Trophoblast cell (in vitro differentiated cells and primary cell): ENCODE measurements around the gene LEPROT.

Experiments
- DNase-seq, 2 donors: peaks; one replicate each; pipeline ENCODE4 v3.0.0-alpha.2; 2016
- H2AFZ ChIP-seq: 2 replicates; pipeline ENCODE4 v1.6.1; 2013; ENCODE audit warnings: low read length, moderate library complexity, mild to moderate bottlenecking; ENCODE audit not compliant: insufficient read depth, poor library complexity
- H2AK5ac ChIP-seq: 2 replicates; pipeline ENCODE4 v1.6.1; 2013; ENCODE audit warnings: mild to moderate bottlenecking, low read length
- H2BK120ac ChIP-seq: 2 replicates; pipeline ENCODE4 v1.6.1; 2013; ENCODE audit warnings: low read length, mild to moderate bottlenecking, moderate library complexity; ENCODE audit not compliant: insufficient read depth, poor library complexity
- H2BK12ac ChIP-seq: 2 replicates; pipeline ENCODE4 v1.6.1; 2013; ENCODE audit warnings: mild to moderate bottlenecking, low read length, moderate library complexity
- H2BK5ac ChIP-seq: 2 replicates; pipeline ENCODE4 v1.6.1; 2013; ENCODE audit warnings: low read length, low read depth, moderate library complexity, mild to moderate bottlenecking; ENCODE audit not compliant: poor library complexity
- H3K14ac ChIP-seq: 2 replicates; pipeline ENCODE4 v1.6.1; 2013; ENCODE audit warnings: mild to moderate bottlenecking, low read length
- H3K18ac ChIP-seq: 2 replicates; pipeline ENCODE4 v1.6.1; 2013; ENCODE audit warnings: mild to moderate bottlenecking, low read length
- H3K23ac ChIP-seq: 2 replicates; pipeline ENCODE4 v1.6.1; 2013; ENCODE audit warnings: low read length
- H3K27ac ChIP-seq: 2 replicates; pipeline ENCODE4 v1.5.1; 2013; ENCODE audit warnings: low read depth, mild to moderate bottlenecking, inconsistent platforms, low read length, moderate library complexity
- H3K27me3 ChIP-seq: 2 replicates; pipeline ENCODE4 v1.6.1; 2013; ENCODE audit warnings: inconsistent platforms, mild to moderate bottlenecking, low read length, moderate library complexity; ENCODE audit not compliant: insufficient read depth
- H3K36me3 ChIP-seq, 2 experiments: 1 replicate in 1 of 2; 2 replicates in 1 of 2; pipeline ENCODE4 v1.6.1; 2013; ENCODE audit warnings: low read length in 2 of 2, mild to moderate bottlenecking in 2 of 2, moderate library complexity in 1 of 2; ENCODE audit not compliant: insufficient read depth in 2 of 2, control insufficient read depth in 1 of 2
- H3K4ac ChIP-seq: 2 replicates; pipeline ENCODE4 v1.6.1; 2013; ENCODE audit warnings: low read depth, mild to moderate bottlenecking, low read length, moderate library complexity
- H3K4me1 ChIP-seq, 2 experiments: 1 replicate in 1 of 2; 2 replicates in 1 of 2; pipeline ENCODE4 v1.6.1; 2013; ENCODE audit warnings: low read length in 2 of 2, mild to moderate bottlenecking in 2 of 2, moderate library complexity in 1 of 2; ENCODE audit not compliant: insufficient read depth in 2 of 2, control insufficient read depth in 1 of 2
- H3K4me2 ChIP-seq: 2 replicates; pipeline ENCODE4 v1.6.1; 2013; ENCODE audit warnings: inconsistent platforms, mild to moderate bottlenecking, low read length, moderate library complexity
- H3K4me3 ChIP-seq: 2 replicates; pipeline ENCODE4 v1.5.1; 2013; ENCODE audit warnings: mild to moderate bottlenecking, low read depth, low read length, inconsistent platforms
- H3K79me1 ChIP-seq: one replicate; pipeline ENCODE4 v1.6.1; 2013; ENCODE audit warnings: low read length
- H3K79me2 ChIP-seq: 2 replicates; pipeline ENCODE4 v1.6.1; 2013; ENCODE audit warnings: low read length, mild to moderate bottlenecking; ENCODE audit not compliant: control insufficient read depth, insufficient read depth, poor library complexity
- H3K9ac ChIP-seq: 2 replicates; pipeline ENCODE4 v1.6.1; 2013; ENCODE audit warnings: mild to moderate bottlenecking, low read length
- H3K9me3 ChIP-seq: 2 replicates; pipeline ENCODE4 v1.6.1; 2013; ENCODE audit warnings: low read depth, mild to moderate bottlenecking, control low read depth, inconsistent platforms, low read length; ENCODE audit not compliant: insufficient read depth
- H4K12ac ChIP-seq: 2 replicates; pipeline ENCODE4 v1.6.1; 2013; ENCODE audit warnings: low read depth, mild to moderate bottlenecking, low read length, moderate library complexity
- H4K8ac ChIP-seq: 2 replicates; pipeline ENCODE4 v1.6.1; 2013; ENCODE audit warnings: low read depth, mild to moderate bottlenecking, low read length, moderate library complexity
- H4K91ac ChIP-seq: one replicate; pipeline ENCODE4 v1.6.1; 2013; ENCODE audit warnings: low read depth, mild to moderate bottlenecking, low read length, moderate library complexity
- WGBS: extraction: QIAGEN DNeasy Blood & Tissue Kit; methylation state at CpG from one replicate; pipeline ENCODE4 v1.1.7; 2013; ENCODE audit warnings: missing lambda C conversion rate; ENCODE audit not compliant: insufficient read length, insufficient coverage; ENCODE audit errors: extremely low coverage; 5-methylcytosine and 5-hydroxymethylcytosine counted together

LEPROT gene

DNA sequence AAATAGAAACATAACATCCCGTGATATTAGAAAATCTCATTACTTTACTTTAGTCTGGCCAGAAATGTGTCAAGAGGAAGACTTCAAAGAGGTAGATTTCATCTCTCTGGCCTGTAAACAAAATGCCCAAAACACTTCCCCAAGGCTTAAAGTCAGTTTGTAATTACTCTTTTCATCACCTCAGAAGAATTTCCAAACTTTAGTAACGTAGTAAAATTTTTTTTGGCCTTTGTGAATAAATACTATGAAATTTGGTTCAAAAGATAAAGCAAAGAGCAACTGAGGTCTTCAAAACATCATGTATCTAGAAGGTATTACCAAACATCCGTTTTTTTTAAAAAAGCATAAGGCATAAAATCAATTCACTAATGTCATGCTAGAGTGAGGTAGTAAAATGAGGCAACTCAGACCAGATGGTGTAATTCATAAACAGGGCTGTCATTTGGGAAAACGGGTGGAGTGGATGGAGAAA lies 51.4 kb downstream of the LEPROT start:
- Histone ChIP-seq H2AFZ (no peak overlapping the region), H3K9me3 (peaks cover 2% of the 10 kb centered on the region), H3K4me3 (no peak overlapping the region), H2BK120ac (no peak overlapping the region), H3K79me1 (no peaks in the 10 kb centered on the region), H3K4me1 (peaks cover 0 to 6% of the 10 kb centered on the region in 2 experiments), H3K36me3 (no peaks in the 10 kb centered on the region), H3K14ac (no peak overlapping the region), H3K23ac (no peak overlapping the region), H4K91ac (no peak overlapping the region), H4K12ac (no peak overlapping the region), H3K79me2 (no peaks in the 10 kb centered on the region), H3K27ac (no peak overlapping the region), H2BK5ac (no peak overlapping the region), H3K4me2 (no peak overlapping the region), H2AK5ac (no peak overlapping the region), H2BK12ac (no peak overlapping the region), H3K18ac (no peak overlapping the region), H3K9ac (no peak overlapping the region), H4K8ac (no peak overlapping the region), H3K4ac (no peak overlapping the region), H3K27me3 (no peaks in the 10 kb centered on the region)
- no CpG with 5 or more reads among the region's 4 CpGs for WGBS
- DNase-seq: peak in 1 of 2 donors; percentile 58

DNA sequence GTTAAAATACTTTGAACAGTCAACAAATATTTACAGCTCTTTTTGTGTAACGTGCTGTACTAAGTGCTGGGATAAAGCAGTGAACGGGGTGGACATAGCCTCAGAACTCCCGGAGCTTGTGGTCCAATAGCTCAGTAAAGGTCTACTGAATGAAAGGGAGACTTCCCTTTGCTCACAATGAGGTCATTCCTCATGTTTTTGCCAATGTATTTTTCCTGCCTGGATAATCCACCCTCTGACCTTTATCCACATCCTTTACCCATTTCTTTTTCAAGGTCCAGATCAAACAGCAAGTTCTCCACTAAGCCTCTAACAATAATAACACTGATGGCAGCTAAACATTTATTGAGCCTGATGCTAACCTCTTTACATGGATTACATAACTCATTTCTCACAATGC lies 55.9 kb downstream of the LEPROT start:
- H3K9me3 ChIP-seq: no peaks in the 10 kb centered on the region
- no CpG with 5 or more reads among the region's 3 CpGs for whole genome bisulfite sequencing

DNA sequence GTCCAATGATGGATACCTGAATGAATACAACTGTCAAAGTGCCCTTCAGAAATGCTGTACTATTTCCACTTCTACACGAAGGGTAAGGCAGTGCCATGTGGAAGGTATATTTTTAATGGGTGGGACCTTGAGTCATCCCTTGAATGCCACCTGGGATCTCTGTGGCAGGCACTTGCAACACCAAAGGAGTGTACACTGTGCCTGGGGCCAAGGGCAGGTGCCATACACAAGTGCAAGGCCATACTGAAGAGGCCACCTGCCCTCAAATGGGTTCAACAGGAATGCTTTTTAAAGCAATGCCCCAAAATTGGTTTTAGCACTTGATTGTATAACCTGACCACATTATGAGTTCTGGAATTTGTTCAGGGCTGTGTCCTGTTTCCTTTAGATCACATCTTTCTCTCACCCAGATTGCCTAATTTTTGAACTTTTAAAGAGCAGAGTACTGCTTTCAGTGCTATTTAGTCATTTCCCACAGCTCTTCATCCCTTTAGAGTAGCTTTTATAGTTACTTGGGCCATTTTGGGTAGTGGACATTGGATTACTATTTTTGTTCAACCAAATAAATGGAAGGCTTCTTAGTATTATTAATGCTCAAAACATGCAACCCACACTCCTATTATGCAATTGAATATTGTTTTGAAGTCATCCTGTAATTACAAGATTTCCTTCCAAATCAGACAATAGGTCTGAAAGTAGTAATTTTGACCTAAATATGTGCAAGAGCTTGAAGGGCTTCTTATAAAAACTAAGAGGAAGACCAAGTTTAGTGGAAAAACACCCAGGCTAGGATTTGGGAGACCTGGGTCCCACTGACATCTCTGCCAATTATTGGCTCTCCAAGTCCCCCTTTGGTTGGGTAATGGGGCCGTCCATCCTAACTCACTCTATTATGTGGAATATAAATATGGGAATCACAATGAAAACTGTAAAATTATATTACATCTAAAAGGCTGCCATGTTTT lies 57.2 kb downstream of the LEPROT start:
- Histone ChIP-seq H3K18ac (no peak overlapping the region), H3K4ac (no peak overlapping the region), H4K91ac (no peak overlapping the region), H3K23ac (no peak overlapping the region), H4K8ac (no peak overlapping the region), H3K36me3 (no peaks in the 10 kb centered on the region), H3K9ac (no peak overlapping the region), H3K79me1 (no peaks in the 10 kb centered on the region), H3K4me2 (no peak overlapping the region), H2BK12ac (no peak overlapping the region), H2BK5ac (no peak overlapping the region), H3K14ac (no peak overlapping the region), H2AFZ (no peak overlapping the region), H2AK5ac (no peak overlapping the region), H3K27ac (no peak overlapping the region), H3K27me3 (no peaks in the 10 kb centered on the region), H3K9me3 (no peaks in the 10 kb centered on the region), H3K4me3 (peak overlapping the region; percentile 49), H3K4me1 (no peaks in the 10 kb centered on the region), H3K79me2 (no peaks in the 10 kb centered on the region), H2BK120ac (no peak overlapping the region), H4K12ac (no peak overlapping the region)
- no CpG with 5 or more reads among the region's 2 CpGs for WGBS
- DNase-seq: no peak

More for the DNA sequence above, 55.9 kb downstream of the LEPROT start:
- no peak overlapping the region for H2BK5ac ChIP-seq
- no peak overlapping the region for H3K23ac ChIP-seq
- H4K8ac ChIP-seq: no peak overlapping the region
- no peaks in the 10 kb centered on the region for H3K79me2 ChIP-seq
- H2AK5ac ChIP-seq: no peak overlapping the region
- no peak overlapping the region for H3K4ac ChIP-seq
- H3K4me2 ChIP-seq: no peak overlapping the region
- H3K9ac ChIP-seq: no peak overlapping the region
- H3K4me1 ChIP-seq: no peaks in the 10 kb centered on the region
- no peaks in the 10 kb centered on the region for H3K27me3 ChIP-seq
- no peak overlapping the region for H3K14ac ChIP-seq
- H3K79me1 ChIP-seq: no peaks in the 10 kb centered on the region
- no peak overlapping the region for H3K4me3 ChIP-seq
- no peak overlapping the region for H3K18ac ChIP-seq
- DNase-seq: no peak
- H2BK120ac ChIP-seq: no peak overlapping the region
- H3K27ac ChIP-seq: no peak overlapping the region
- H2AFZ ChIP-seq: no peak overlapping the region
- H2BK12ac ChIP-seq: no peak overlapping the region
- H3K36me3 ChIP-seq: no peaks in the 10 kb centered on the region
- no peak overlapping the region for H4K91ac ChIP-seq
- no peak overlapping the region for H4K12ac ChIP-seq

DNA sequence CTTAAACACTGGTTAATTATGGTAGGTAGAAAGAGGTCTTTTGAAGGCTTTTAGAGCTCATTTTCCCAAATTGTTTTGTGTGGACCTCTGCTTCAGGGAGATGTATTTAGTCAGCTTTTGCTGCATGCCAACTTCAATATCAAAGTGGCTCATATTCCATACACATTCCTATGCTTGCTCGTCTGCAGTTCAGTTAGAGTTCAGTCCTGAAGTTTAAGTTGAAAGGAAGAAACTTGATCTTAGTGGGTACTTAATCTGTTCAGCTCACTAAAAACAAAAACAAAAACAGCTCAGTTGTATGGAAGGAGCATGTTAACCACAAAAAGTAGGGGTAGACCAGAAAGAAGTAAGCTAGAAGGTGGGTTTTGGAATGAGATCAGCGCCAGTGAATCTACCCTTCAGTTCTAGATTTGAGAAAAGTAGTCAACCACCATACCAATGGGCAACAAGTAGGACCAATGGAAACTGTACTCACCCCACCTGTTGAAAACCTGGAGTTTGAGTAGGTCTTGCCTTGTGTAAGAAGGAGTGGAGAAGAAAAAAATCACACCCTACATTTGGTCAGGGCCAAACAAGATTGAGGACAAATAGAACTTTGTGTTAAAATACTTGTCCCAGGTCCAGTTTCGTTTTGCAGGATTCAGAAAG lies 58.0 kb downstream of the LEPROT start:
- H3K4me2 ChIP-seq: no peak overlapping the region
- no peak overlapping the region for H3K4me3 ChIP-seq
- no peak overlapping the region for H2AFZ ChIP-seq
- no peak overlapping the region for H4K91ac ChIP-seq
- no peak overlapping the region for H2BK12ac ChIP-seq
- no peaks in the 10 kb centered on the region for H3K27me3 ChIP-seq
- no peak overlapping the region for H3K14ac ChIP-seq
- H2AK5ac ChIP-seq: no peak overlapping the region
- no peaks in the 10 kb centered on the region for H3K79me2 ChIP-seq
- no peak for DNase-seq
- no peak overlapping the region for H3K18ac ChIP-seq
- H2BK5ac ChIP-seq: no peak overlapping the region
- H3K27ac ChIP-seq: no peak overlapping the region
- no peak overlapping the region for H3K23ac ChIP-seq
- no peak overlapping the region for H3K9ac ChIP-seq
- no peaks in the 10 kb centered on the region for H3K9me3 ChIP-seq
- no peak overlapping the region for H3K4ac ChIP-seq
- no peak overlapping the region for H4K12ac ChIP-seq
- no peaks in the 10 kb centered on the region for H3K79me1 ChIP-seq
- no peak overlapping the region for H4K8ac ChIP-seq
- no peaks in the 10 kb centered on the region for H3K4me1 ChIP-seq
- H3K36me3 ChIP-seq: no peaks in the 10 kb centered on the region
- no peak overlapping the region for H2BK120ac ChIP-seq
- WGBS: no CpG with 5 or more reads among the region's 3 CpGs
